ENCODE results near the gene PTP4A2. TPM values are rescaled to one million over a fixed set of nuclear protein-coding genes. Genes with fewer than 3 reads are reported as not detected.
A peak's percentile ranks its signal among the peaks of the same experiment; 100 is the strongest.
"Not testable (repeated sequence)": the region's sequence is repeated elsewhere in the genome, so short reads cannot be mapped to it uniquely, and the experiment has no call there.

PTP4A2 gene
- total and polyA plus RNA-seq, 2 donors (not counting 1 experiment from before 2014, with no cell fraction given): 78.2 to 193 TPM

- Histone ChIP-seq H3K4me3 (ENCODE audit: control extremely low read depth in 1 of 5, extremely low read depth in 1 of 5, insufficient read depth in 1 of 5, low read depth in 2 of 5, low read length in 4 of 5) (peak overlapping the region in 1 of 5 experiments; percentile 35), H3K36me3 (replicated peaks in 1 of 2; ENCODE audit: control extremely low read depth in 1 of 2, control insufficient read depth in 1 of 2, extremely low read depth in 1 of 2, insufficient read depth in 2 of 2, low read length in 1 of 2) (peaks cover 4 to 6% of the 10 kb centered on the region in 2 experiments), H3K9me3 (ENCODE audit: control extremely low read depth in 1 of 3, control insufficient read depth in 2 of 3, insufficient read depth in 1 of 3, low read length in 2 of 3) (peaks cover 0 to 3% (median 0%) of the 10 kb centered on the region in 3 donors), H3K79me2 (ENCODE audit: control insufficient read depth, insufficient read depth, low read length) (peaks cover 98% of the 10 kb centered on the region), H3K4me2 (replicated peaks; ENCODE audit: low read depth, low read length, poor library complexity, severe bottlenecking) (peak overlapping the region; percentile 63), H3K4me1 (ENCODE audit: control insufficient read depth in 2 of 2, insufficient read depth in 2 of 2, low read length in 2 of 2) (peaks cover 72 to 88% of the 10 kb centered on the region in 2 donors), H2AFZ (ENCODE audit: insufficient read depth, low read depth, low read length, poor library complexity, severe bottlenecking) (no peak overlapping the region), H4K20me1 (ENCODE audit: control insufficient read depth, insufficient read depth, low read length, poor library complexity, severe bottlenecking) (peaks cover 68% of the 10 kb centered on the region), H3K27ac (ENCODE audit: low read length in 2 of 2) (peak overlapping the region; percentile 25 to 26), H3K9ac (ENCODE audit: low read length) (peak overlapping the region; percentile 38), H3K27me3 (replicated peaks in 1 of 4; ENCODE audit: control extremely low read depth in 1 of 4, control insufficient read depth in 3 of 4, insufficient read depth in 4 of 4, low read length in 3 of 4) (no peaks in the 10 kb centered on the region)
- no peaks in the 10 kb centered on the region for H3K9me3 Mint-ChIP-seq (ENCODE audit: insufficient read depth)
- H3K27ac Mint-ChIP-seq: no peak overlapping the region
- ChIA-PET POLR2A (interaction anchor here (0.6 to 1.2 kb wide), 3 partner anchors 13 to 87 kb away, joined by 3 to 11 read pairs (median 3); partner anchors contain the start of gene KHDRBS1), CTCF (interaction anchor here (0.9 to 1.9 kb wide), 3 partner anchors 10 to 137 kb away, joined by 3 to 10 read pairs (median 4); no protein-coding TSS in a partner anchor)
- peak overlapping the region; percentile 52 for H3K4me3 Mint-ChIP-seq
- intact Hi-C loops (cut with micrococcal nuclease): loop anchor here (5.0 kb wide), 1 partner anchor 36 kb away; no protein-coding TSS in a partner anchor
- TF ChIP-seq CTCF (IDR thresholded peaks at IDR 0.05) (no peak), EZH2 (IDR thresholded peaks at IDR 0.05; ENCODE audit: borderline replicate concordance, insufficient read depth, low read depth, low read length, poor library complexity, severe bottlenecking) (no peak)
- no peaks in the 10 kb centered on the region for H3K27me3 Mint-ChIP-seq
- DNase-seq (no peak), ATAC-seq (ENCODE audit: low read depth) (no peak)
- peaks cover 83% of the 10 kb centered on the region for H3K4me1 Mint-ChIP-seq
- WGBS (ENCODE audit: insufficient coverage): no CpG with 5 or more reads among the region's 2 CpGs
Observed at GRCh38 chr1:31926252-31926651, 11.9 kb downstream of the PTP4A2 start.

- DNase-seq; H3K36me3 ChIP-seq (replicated peaks in 1 of 2; ENCODE audit: control extremely low read depth in 1 of 2, control insufficient read depth in 1 of 2, extremely low read depth in 1 of 2, insufficient read depth in 2 of 2, low read length in 1 of 2); H2AFZ ChIP-seq (ENCODE audit: insufficient read depth, low read depth, low read length, poor library complexity, severe bottlenecking); H3K9me3 Mint-ChIP-seq (ENCODE audit: insufficient read depth); H3K27me3 ChIP-seq (replicated peaks in 1 of 4; ENCODE audit: control extremely low read depth in 1 of 4, control insufficient read depth in 3 of 4, insufficient read depth in 4 of 4, low read length in 3 of 4); H3K9me3 ChIP-seq (ENCODE audit: control extremely low read depth in 1 of 3, control insufficient read depth in 2 of 3, insufficient read depth in 1 of 3, low read length in 2 of 3); H3K27ac Mint-ChIP-seq; ATAC-seq (ENCODE audit: low read depth); H3K27me3 Mint-ChIP-seq: not testable (repeated sequence)
- CTCF ChIA-PET: interaction anchor here (0.9 to 1.9 kb wide), 2 partner anchors 10 to 31 kb away, joined by 4 to 10 read pairs; no protein-coding TSS in a partner anchor
- POLR2A ChIA-PET: interaction anchor here (0.6 to 1.2 kb wide), 2 partner anchors 12 to 88 kb away, joined by 3 to 11 read pairs; partner anchors contain the start of gene KHDRBS1
- Histone ChIP-seq H3K9ac (ENCODE audit: low read length) (peak overlapping the region; percentile 38), H4K20me1 (ENCODE audit: control insufficient read depth, insufficient read depth, low read length, poor library complexity, severe bottlenecking) (peaks cover 68% of the 10 kb centered on the region), H3K79me2 (ENCODE audit: control insufficient read depth, insufficient read depth, low read length) (peaks cover 98% of the 10 kb centered on the region), H3K4me3 (ENCODE audit: control extremely low read depth in 1 of 5, extremely low read depth in 1 of 5, insufficient read depth in 1 of 5, low read depth in 2 of 5, low read length in 4 of 5) (peak overlapping the region in 2 of 5 experiments; percentile 27 to 35), H3K4me2 (replicated peaks; ENCODE audit: low read depth, low read length, poor library complexity, severe bottlenecking) (peak overlapping the region; percentile 63), H3K27ac (ENCODE audit: low read length in 2 of 2) (peak overlapping the region in 1 of 2 donors; percentile 26), H3K4me1 (ENCODE audit: control insufficient read depth in 2 of 2, insufficient read depth in 2 of 2, low read length in 2 of 2) (peaks cover 70 to 88% of the 10 kb centered on the region in 2 donors)
- WGBS (ENCODE audit: insufficient coverage): 64% methylated on average over 3 of the region's 13 CpGs
- intact Hi-C loops (cut with micrococcal nuclease): loop anchor here (2.0 to 5.0 kb wide), 2 partner anchors 13 to 36 kb away; partner anchors contain the start of gene PTP4A2
- Mint-ChIP-seq H3K4me3 (peak overlapping the region; percentile 52), H3K4me1 (peaks cover 83% of the 10 kb centered on the region)
Observed at GRCh38 chr1:31925824-31926223, 12.3 kb downstream of the PTP4A2 start.
